GM13977 (cell line): ENCODE results near the gene BRSK2.

Experiments
- DNase-seq: peaks from one replicate; pipeline ENCODE4 v3.0.0; 2012; ENCODE audit warnings: low spot score
- in situ Hi-C: fragments of 300-500 bp; cut with MboI; formaldehyde crosslinking; loops from one replicate; pipeline ENCODE4 v1.12.0; 2022; ENCODE audit warnings: low sequenced_read_pairs, low pct_unique_long_range_greater_than_20kb, mixed read lengths, inconsistent platforms; ENCODE audit not compliant: unreplicated experiment
- TF ChIP-seq, protein P1 (sequence below): IDR thresholded peaks from 2 replicates; pipeline ENCODE4 v1.5.1; 2012; ENCODE audit warnings: mild to moderate bottlenecking, control low read depth; ENCODE audit not compliant: insufficient read depth; ENCODE audit errors: extremely low read depth, missing control alignments

Gene BRSK2

DNA sequence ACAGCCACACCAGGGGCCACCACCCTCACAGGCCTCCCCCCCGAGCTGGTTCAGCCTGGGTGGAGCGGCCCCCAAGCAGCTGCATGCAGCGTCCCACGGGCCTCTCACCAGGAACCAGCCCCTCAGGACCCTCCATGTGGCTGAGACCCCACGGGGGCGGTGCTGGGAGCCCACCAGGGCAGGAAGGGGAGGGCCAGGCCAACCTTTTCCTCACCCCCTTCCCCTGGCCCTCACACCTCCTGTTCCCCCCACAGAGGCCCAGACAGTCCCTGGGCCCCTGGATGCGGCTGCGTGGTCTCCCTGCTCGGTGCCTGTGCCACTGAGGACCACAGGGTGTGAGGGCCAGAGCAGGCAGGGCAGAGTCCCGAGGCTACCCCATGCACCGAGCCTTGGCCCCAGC is 50.3 kb downstream of the BRSK2 start:
- no peak for DNase-seq
- TF ChIP-seq, protein P1, sequence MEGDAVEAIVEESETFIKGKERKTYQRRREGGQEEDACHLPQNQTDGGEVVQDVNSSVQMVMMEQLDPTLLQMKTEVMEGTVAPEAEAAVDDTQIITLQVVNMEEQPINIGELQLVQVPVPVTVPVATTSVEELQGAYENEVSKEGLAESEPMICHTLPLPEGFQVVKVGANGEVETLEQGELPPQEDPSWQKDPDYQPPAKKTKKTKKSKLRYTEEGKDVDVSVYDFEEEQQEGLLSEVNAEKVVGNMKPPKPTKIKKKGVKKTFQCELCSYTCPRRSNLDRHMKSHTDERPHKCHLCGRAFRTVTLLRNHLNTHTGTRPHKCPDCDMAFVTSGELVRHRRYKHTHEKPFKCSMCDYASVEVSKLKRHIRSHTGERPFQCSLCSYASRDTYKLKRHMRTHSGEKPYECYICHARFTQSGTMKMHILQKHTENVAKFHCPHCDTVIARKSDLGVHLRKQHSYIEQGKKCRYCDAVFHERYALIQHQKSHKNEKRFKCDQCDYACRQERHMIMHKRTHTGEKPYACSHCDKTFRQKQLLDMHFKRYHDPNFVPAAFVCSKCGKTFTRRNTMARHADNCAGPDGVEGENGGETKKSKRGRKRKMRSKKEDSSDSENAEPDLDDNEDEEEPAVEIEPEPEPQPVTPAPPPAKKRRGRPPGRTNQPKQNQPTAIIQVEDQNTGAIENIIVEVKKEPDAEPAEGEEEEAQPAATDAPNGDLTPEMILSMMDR, result no peak
- in situ Hi-C loops, result no loop called here

DNA sequence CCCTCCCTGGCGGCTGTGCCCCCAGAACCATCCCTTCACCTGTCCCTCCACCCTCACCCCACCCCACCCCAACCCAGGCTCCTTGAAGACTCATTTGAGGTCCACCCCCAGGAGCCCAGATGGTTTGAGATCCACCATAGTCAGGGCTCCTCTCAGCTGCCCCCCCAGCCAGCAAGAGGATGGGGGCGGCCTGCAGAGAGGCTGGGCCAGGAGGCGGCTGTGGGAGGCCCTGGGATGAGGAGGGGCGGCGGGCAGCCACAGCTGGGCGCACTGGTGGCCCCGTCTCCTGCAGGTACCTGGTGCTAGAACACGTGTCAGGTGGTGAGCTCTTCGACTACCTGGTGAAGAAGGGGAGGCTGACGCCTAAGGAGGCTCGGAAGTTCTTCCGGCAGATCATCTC is 50.8 kb downstream of the BRSK2 start:
- TF ChIP-seq, protein P1, result no peak
- DNase-seq, result no peak
- in situ Hi-C loops, result no loop called here

DNA sequence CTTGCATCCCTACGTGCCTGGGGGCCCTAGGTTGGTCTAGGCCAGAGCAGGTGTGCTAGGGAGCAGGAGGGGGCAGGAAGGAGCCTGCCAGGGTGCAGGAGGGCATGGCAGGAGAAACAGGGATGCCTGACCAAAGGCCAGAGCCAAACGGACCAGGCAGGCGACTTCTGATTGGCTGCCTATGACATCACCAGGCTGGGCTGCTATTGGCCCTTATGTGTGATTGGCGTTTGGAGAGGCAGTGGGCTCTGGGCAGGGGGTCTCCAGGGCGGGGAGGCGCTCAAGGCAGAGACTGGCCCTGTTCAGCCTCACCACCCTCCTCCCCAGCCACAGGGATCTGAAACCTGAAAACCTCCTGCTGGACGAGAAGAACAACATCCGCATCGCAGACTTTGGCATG is 52.4 kb downstream of the BRSK2 start:
- TF ChIP-seq, protein P1, result no peak
- DNase-seq, result peak; percentile 65
- in situ Hi-C loops, result no loop called here

DNA sequence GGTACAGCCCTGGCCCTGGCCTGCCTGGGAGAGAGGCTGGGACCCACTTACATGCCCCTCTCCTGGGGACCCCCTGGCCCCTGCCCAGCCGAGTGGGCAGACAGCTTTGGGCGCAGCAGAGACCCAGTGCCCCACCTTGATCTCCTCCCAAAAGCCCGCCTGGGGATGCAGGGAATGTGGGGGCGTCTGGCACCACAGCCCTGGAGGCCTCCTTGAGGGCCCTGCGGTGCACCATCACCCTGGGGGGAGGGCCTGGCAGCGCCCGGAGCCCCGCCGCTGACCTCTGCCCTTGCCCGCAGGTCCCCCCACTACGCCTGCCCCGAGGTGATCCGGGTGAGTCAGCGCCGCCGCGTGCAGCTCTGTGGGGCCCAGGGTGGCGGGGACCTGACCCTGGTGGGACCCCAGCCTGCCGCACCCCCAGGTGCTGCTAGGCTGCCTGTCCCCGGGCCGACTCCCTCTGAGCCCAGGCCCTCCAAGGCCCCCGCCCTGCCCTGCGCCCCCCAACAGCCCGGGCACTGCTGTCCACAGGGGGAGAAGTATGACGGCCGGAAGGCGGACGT is 53.2 kb downstream of the BRSK2 start:
- in situ Hi-C loops, result no loop called here
- no peak for DNase-seq
- TF ChIP-seq, protein P1, result no peak

DNA sequence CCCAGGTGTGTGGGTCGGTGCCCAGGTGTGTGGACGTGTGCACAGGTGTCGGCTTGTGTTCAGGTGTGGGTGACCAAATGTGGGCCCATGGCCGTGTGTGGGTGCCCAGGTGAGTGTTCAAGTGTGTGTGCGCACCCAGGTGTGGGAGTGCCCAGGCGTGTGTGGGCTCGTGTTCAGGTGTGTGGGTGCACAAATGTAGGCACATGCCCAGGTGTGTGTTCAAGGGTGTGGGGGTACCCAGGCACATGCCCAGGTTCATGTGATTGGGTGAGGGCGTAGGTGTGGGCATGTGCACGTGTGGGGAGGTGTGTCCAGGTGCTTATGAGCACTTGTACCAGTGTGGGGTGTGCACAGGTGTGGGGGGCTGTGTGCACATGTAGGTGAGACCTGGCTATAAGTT is 54.0 kb downstream of the BRSK2 start:
- DNase-seq, result no peak
- TF ChIP-seq, protein P1, result no peak
- in situ Hi-C loops, result no loop called here

DNA sequence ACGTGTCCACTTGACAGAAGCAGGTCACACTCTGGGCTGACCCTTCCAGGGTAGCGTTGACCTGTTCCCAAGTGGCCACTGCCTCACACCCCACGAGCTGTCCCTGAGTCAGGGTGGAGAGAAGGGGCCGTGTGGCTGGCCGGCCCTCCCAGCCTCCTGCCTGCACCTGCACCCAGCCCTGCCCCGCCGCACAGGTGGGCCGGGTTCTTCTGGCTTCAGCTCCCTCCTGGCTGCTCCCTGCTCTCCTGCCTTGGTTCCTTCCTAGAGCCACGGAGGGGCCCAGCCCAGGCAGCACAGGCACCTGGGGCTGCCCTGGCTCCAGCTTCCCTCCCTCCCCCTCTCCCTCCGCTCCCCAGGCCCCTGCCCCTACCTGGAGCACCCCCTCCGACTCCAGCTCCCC is 54.6 kb downstream of the BRSK2 start:
- in situ Hi-C loops, result no loop called here
- no peak for DNase-seq
- TF ChIP-seq, protein P1, result no peak
